ENCODE results near the gene VPS51. TPM values are rescaled to one million over a fixed set of nuclear protein-coding genes. Genes with fewer than 3 reads are reported as not detected.

VPS51 gene
- total and polyA plus RNA-seq, 2 of the 4 experiments (the other 2 are of a cell fraction), result 56.3 to 113 TPM

GRCh38 chr11:65100674-65101350 is 4.8 kb downstream of the VPS51 start:
- H2BK15ac ChIP-seq (ENCODE audit: low read depth, low read length), result no peak overlapping the region
- H3K27ac ChIP-seq (ENCODE audit: insufficient read depth, low read length), result no peak overlapping the region
- peaks cover 5% of the 10 kb centered on the region for H3K36me3 ChIP-seq (ENCODE audit: control insufficient read depth, insufficient read depth, low read length)
- no peak overlapping the region for H4K91ac ChIP-seq (ENCODE audit: insufficient read depth, low read depth, low read length)
- H3K4ac ChIP-seq (ENCODE audit: low read depth, low read length), result no peak overlapping the region
- H2AK5ac ChIP-seq (ENCODE audit: low read depth, low read length), result no peak overlapping the region
- H2BK20ac ChIP-seq (ENCODE audit: low read depth, low read length), result no peak overlapping the region
- ATAC-seq (ENCODE audit: low read depth) (no peak), DNase-seq (no peak)
- no peak overlapping the region for H3K23ac ChIP-seq (ENCODE audit: low read depth, low read length)
- POLR2A ChIA-PET (ENCODE audit: unreplicated experiment), result no interaction called here
- no peak overlapping the region for H3K4me3 ChIP-seq (ENCODE audit: insufficient read depth, low read depth, low read length)
- in situ Hi-C loops (cut with MboI; ENCODE audit: low sequenced_read_pairs) (no loop called here), dilution Hi-C loops (cut with HindIII; ENCODE audit: low sequenced_read_pairs, unreplicated experiment) (no loop called here), intact Hi-C loops (cut with micrococcal nuclease) (no loop called here)
- H4K5ac ChIP-seq (ENCODE audit: low read depth, low read length), result no peak overlapping the region
- no peak overlapping the region for H3K18ac ChIP-seq (ENCODE audit: low read depth, low read length)
- H4K20me1 ChIP-seq (ENCODE audit: insufficient read depth, low read length), result peaks cover 3% of the 10 kb centered on the region; the same call in 1 of the 2 replicates
- no peak overlapping the region for H3K9ac ChIP-seq (ENCODE audit: low read depth, low read length)
- no peak overlapping the region for H4K8ac ChIP-seq (ENCODE audit: low read depth in 2 of 2, low read length in 2 of 2)
- CTCF ChIA-PET, result interaction anchor here (3.9 kb wide), 1 partner anchor 11 kb away, joined by 15 read pairs; the partner anchor contains the start of gene TM7SF2
- H3K4me2 ChIP-seq (ENCODE audit: low read depth, low read length), result no peak overlapping the region
- no peak overlapping the region for H2AFZ ChIP-seq (replicated peaks; ENCODE audit: low read length, poor library complexity)
- no CpG with 5 or more reads among the region's 6 CpGs for WGBS, 2 experiments (ENCODE audit: extremely low coverage in 2 of 2, insufficient read length in 1 of 2)
- peaks cover 23 to 56% of the 10 kb centered on the region in 2 experiments for H3K79me1 ChIP-seq (ENCODE audit: low read depth in 1 of 2, low read length in 2 of 2)
- no TSS peak for BruUV-seq (replicated peaks)
- no peak overlapping the region for H2AK9ac ChIP-seq (replicated peaks; ENCODE audit: low read depth, low read length, poor library complexity)
- no peaks in the 10 kb centered on the region for H3K27me3 ChIP-seq (ENCODE audit: control insufficient read depth, insufficient read depth, low read length)
- H3K14ac ChIP-seq (replicated peaks; ENCODE audit: low read depth, low read length), result no peak overlapping the region
- H3K9me3 ChIP-seq (ENCODE audit: control insufficient read depth, insufficient read depth, low read length), result no peaks in the 10 kb centered on the region
- no peak overlapping the region for H3K56ac ChIP-seq (ENCODE audit: extremely low read depth, insufficient read depth, low read length)
- no peak overlapping the region for H2BK5ac ChIP-seq (ENCODE audit: low read depth, low read length, poor library complexity, severe bottlenecking)
- peaks cover 4% of the 10 kb centered on the region for H3K4me1 ChIP-seq (ENCODE audit: control insufficient read depth, insufficient read depth, low read length)
- no peak overlapping the region for H2BK120ac ChIP-seq (ENCODE audit: low read depth, low read length)
- TF ChIP-seq RCOR1 (IDR thresholded peaks at IDR 0.05; ENCODE audit: insufficient replicate concordance, low read length) (no peak), MAZ (IDR thresholded peaks at IDR 0.05; ENCODE audit: borderline replicate concordance, low read depth, low read length) (no peak), CHD1 (IDR thresholded peaks at IDR 0.05; ENCODE audit: low read depth, low read length) (no peak), NFE2L2 (IDR thresholded peaks at IDR 0.05; ENCODE audit: low read depth, low read length) (no peak), POLR2A (IDR thresholded peaks at IDR 0.05; ENCODE audit: low read depth, low read length) (no peak), CEBPB (IDR thresholded peaks at IDR 0.05; ENCODE audit: low read depth, low read length) (no peak), SMC3 (IDR thresholded peaks at IDR 0.05; ENCODE audit: low read depth, low read length) (no peak)
- peaks cover 11% of the 10 kb centered on the region for H3K9me1 ChIP-seq (ENCODE audit: insufficient read depth, low read length)

Measured in IMR-90 (cell line).